CD14-positive monocyte (primary cell): ENCODE measurements around the gene FGD4. TPM values are rescaled to one million over a fixed set of nuclear protein-coding genes. Genes with fewer than 3 reads are reported as not detected.
A peak's percentile ranks its signal among the peaks of the same experiment; 100 is the strongest.

Experiments
- DNase-seq, 3 donors: peaks; one replicate each; pipeline ENCODE4 v3.0.0-alpha.2; 2011 to 2022
- H2AFZ ChIP-seq: 2 replicates; pipeline ENCODE4 v1.6.0; 2012; ENCODE audit warnings: mild to moderate bottlenecking, low read depth, low read length, inconsistent platforms; ENCODE audit not compliant: insufficient read depth, poor library complexity, severe bottlenecking
- H3K27ac ChIP-seq, 2 donors: 1 replicate in 1 of 2; 2 replicates in 1 of 2; pipeline ENCODE4 v1.5.1; 2012 to 2013; ENCODE audit warnings: low read length in 2 of 2, control low read depth in 1 of 2, inconsistent platforms in 1 of 2, low read depth in 1 of 2, mild to moderate bottlenecking in 1 of 2
- H3K27me3 ChIP-seq, 2 donors: one replicate each; pipeline versions ENCODE4 v1.6.0 to v1.6.1; 2011 to 2013; ENCODE audit warnings: low read length in 2 of 2; ENCODE audit not compliant: control insufficient read depth in 2 of 2, insufficient read depth in 2 of 2
- H3K36me3 ChIP-seq, 2 donors: replicated peaks in 1 of 2; 1 replicate in 1 of 2; 2 replicates in 1 of 2; pipeline versions ENCODE4 v1.5.1 to v1.6.1; 2012 to 2013; ENCODE audit warnings: low read length in 2 of 2, control low read depth in 1 of 2, inconsistent platforms in 1 of 2, mild to moderate bottlenecking in 1 of 2; ENCODE audit not compliant: insufficient read depth in 2 of 2, control insufficient read depth in 1 of 2
- H3K4me1 ChIP-seq, 2 donors: 1 replicate in 1 of 2; 2 replicates in 1 of 2; pipeline versions ENCODE4 v1.5.1 to v1.6.1; 2012 to 2013; ENCODE audit warnings: low read length in 2 of 2, control low read depth in 1 of 2, inconsistent platforms in 1 of 2, mild to moderate bottlenecking in 1 of 2, moderate library complexity in 1 of 2; ENCODE audit not compliant: insufficient read depth in 2 of 2, control insufficient read depth in 1 of 2
- H3K4me2 ChIP-seq: replicated peaks from 2 replicates; pipeline ENCODE3; 2012; ENCODE audit warnings: low read length, moderate library complexity, mild to moderate bottlenecking; ENCODE audit not compliant: poor library complexity, severe bottlenecking; ENCODE audit errors: extremely low read depth
- H3K4me3 ChIP-seq, 3 experiments: fragments of 200-600 bp in 1 of 3; sonication (generic) in 1 of 3; replicated peaks in 1 of 3; 1 replicate in 2 of 3; 2 replicates in 1 of 3; pipeline ENCODE4 v1.5.1; 2011 to 2013; ENCODE audit warnings: low read length in 3 of 3, mild to moderate bottlenecking in 3 of 3, control low read depth in 2 of 3, low read depth in 2 of 3, inconsistent platforms in 1 of 3, moderate library complexity in 1 of 3
- H3K79me2 ChIP-seq: 2 replicates; pipeline ENCODE4 v1.6.0; 2012; ENCODE audit warnings: mild to moderate bottlenecking, control low read depth, inconsistent platforms, low read length, moderate library complexity; ENCODE audit not compliant: insufficient read depth
- H3K9ac ChIP-seq: 2 replicates; pipeline ENCODE4 v1.6.0; 2017; ENCODE audit warnings: low read length, mild to moderate bottlenecking; ENCODE audit not compliant: insufficient read depth, poor library complexity, severe bottlenecking
- H3K9me3 ChIP-seq, 2 donors: replicated peaks in 1 of 2; 1 replicate in 1 of 2; 2 replicates in 1 of 2; pipeline versions ENCODE4 v1.5.1 to v1.6.1; 2012 to 2013; ENCODE audit warnings: low read length in 2 of 2, control low read depth in 1 of 2; ENCODE audit not compliant: control insufficient read depth in 1 of 2, insufficient read depth in 1 of 2
- H4K20me1 ChIP-seq: 2 replicates; pipeline ENCODE4 v1.6.0; 2012; ENCODE audit warnings: mild to moderate bottlenecking, low read length, control low read depth, moderate library complexity; ENCODE audit not compliant: insufficient read depth
- H3K27ac Mint-ChIP-seq, 7 donors: one replicate each; pipeline ENCODE4 v1.8.0; 2020; ENCODE audit warnings: mild to moderate bottlenecking in 7 of 7, mixed read lengths in 7 of 7, moderate library complexity in 6 of 7, inconsistent platforms in 2 of 7
- H3K27me3 Mint-ChIP-seq, 3 donors: one replicate each; pipeline ENCODE4 v1.8.0; 2021 to 2022; ENCODE audit warnings: low read depth in 3 of 3, mild to moderate bottlenecking in 3 of 3, mixed read lengths in 3 of 3, moderate library complexity in 3 of 3, inconsistent platforms in 1 of 3
- H3K36me3 Mint-ChIP-seq, 2 donors: one replicate each; pipeline ENCODE4 v1.8.0; 2020; ENCODE audit warnings: mixed read lengths in 2 of 2, inconsistent platforms in 1 of 2, mild to moderate bottlenecking in 1 of 2
- H3K4me1 Mint-ChIP-seq: one replicate; pipeline ENCODE4 v1.8.0; 2020; ENCODE audit warnings: mild to moderate bottlenecking, mixed read lengths
- H3K4me3 Mint-ChIP-seq, 2 donors: one replicate each; pipeline ENCODE4 v1.8.0; 2020; ENCODE audit warnings: mild to moderate bottlenecking in 2 of 2, mixed read lengths in 2 of 2, moderate library complexity in 1 of 2
- H3K9me3 Mint-ChIP-seq, 7 donors: one replicate each; pipeline ENCODE4 v1.8.0; 2020 to 2022; ENCODE audit warnings: mixed read lengths in 7 of 7, mild to moderate bottlenecking in 6 of 7, moderate library complexity in 6 of 7, inconsistent platforms in 2 of 7
- WGBS: methylation state at CpG from one replicate; pipeline ENCODE4 v1.1.5; 2013; ENCODE audit warnings: missing lambda C conversion rate; ENCODE audit not compliant: insufficient coverage; 5-methylcytosine and 5-hydroxymethylcytosine counted together
- intact Hi-C, 2 donors: fragments of 100-400 bp; cut with micrococcal nuclease; formaldehyde crosslinking; loops; one replicate each; pipeline versions ENCODE4 v1.15.0 to v1.15.1; 2023
- polyA plus RNA-seq, 3 donors: library from polyadenylated mRNA; depleted of rRNA in 1 of 3; unstranded in 2 of 3; stranded (reverse) in 1 of 3; fragments of 300-500 nt in 2 of 3; fragments of >200 nt in 1 of 3; fragmentation: Illumina TruSeq in 2 of 3; gene quantifications; 1 replicate in 2 of 3; 2 replicates in 1 of 3; pipeline ENCODE4 v1.2.3, GENCODE V29; 2012 to 2021
- TF ChIP-seq, protein P1 (sequence below): fragments of 200-600 bp; IDR thresholded peaks from one replicate; pipeline ENCODE4 v1.8.0; 2022; ENCODE audit warnings: antibody characterized with exemption, mild to moderate bottlenecking

Gene FGD4
- polyA plus RNA-seq, 3 donors = 5.3 to 34.4 (median 6.0) TPM

GRCh38 chr12:32454866-32455265, 55.5 kb downstream of the FGD4 start:
- H3K27ac Mint-ChIP-seq = no peak overlapping the region

GRCh38 chr12:32455607-32456071, 56.3 kb downstream of the FGD4 start:
- Histone ChIP-seq H3K9ac (no peak overlapping the region), H2AFZ (peak overlapping the region; percentile 41), H3K4me2 (peak overlapping the region; percentile 69), H3K36me3 (no peaks in the 10 kb centered on the region), H3K27me3 (no peaks in the 10 kb centered on the region), H3K4me1 (peaks cover 10 to 23% of the 10 kb centered on the region in 2 donors), H3K27ac (peak overlapping the region in 1 of 2 donors; percentile 65), H4K20me1 (no peaks in the 10 kb centered on the region), H3K4me3 (peak overlapping the region; percentile 44 to 72 (median 70)), H3K9me3 (no peaks in the 10 kb centered on the region), H3K79me2 (peaks cover 8% of the 10 kb centered on the region)
- Mint-ChIP-seq H3K27me3 (peaks cover 0 to 5% (median 0%) of the 10 kb centered on the region in 3 donors), H3K27ac (peak overlapping the region in 6 of 7 donors; percentile 40 to 61 (median 58)), H3K4me1 (peaks cover 19% of the 10 kb centered on the region), H3K36me3 (no peaks in the 10 kb centered on the region), H3K4me3 (peak overlapping the region; percentile 37 to 68), H3K9me3 (no peaks in the 10 kb centered on the region)
- peak; percentile 62 to 79 (median 65) for DNase-seq
- intact Hi-C loops = loop anchor here (10.0 kb wide), 1 partner anchor 219 kb away; the partner anchor contains the start of gene DNM1L (in 2 of the 2)
- no CpG with 5 or more reads among the region's 1 CpG for WGBS
- TF ChIP-seq, protein P1, sequence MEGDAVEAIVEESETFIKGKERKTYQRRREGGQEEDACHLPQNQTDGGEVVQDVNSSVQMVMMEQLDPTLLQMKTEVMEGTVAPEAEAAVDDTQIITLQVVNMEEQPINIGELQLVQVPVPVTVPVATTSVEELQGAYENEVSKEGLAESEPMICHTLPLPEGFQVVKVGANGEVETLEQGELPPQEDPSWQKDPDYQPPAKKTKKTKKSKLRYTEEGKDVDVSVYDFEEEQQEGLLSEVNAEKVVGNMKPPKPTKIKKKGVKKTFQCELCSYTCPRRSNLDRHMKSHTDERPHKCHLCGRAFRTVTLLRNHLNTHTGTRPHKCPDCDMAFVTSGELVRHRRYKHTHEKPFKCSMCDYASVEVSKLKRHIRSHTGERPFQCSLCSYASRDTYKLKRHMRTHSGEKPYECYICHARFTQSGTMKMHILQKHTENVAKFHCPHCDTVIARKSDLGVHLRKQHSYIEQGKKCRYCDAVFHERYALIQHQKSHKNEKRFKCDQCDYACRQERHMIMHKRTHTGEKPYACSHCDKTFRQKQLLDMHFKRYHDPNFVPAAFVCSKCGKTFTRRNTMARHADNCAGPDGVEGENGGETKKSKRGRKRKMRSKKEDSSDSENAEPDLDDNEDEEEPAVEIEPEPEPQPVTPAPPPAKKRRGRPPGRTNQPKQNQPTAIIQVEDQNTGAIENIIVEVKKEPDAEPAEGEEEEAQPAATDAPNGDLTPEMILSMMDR = peak; percentile 79

More at GRCh38 chr12:32454866-32455265, 55.5 kb downstream of the FGD4 start:
- no peaks in the 10 kb centered on the region for H3K9me3 ChIP-seq
- no peaks in the 10 kb centered on the region for H3K36me3 Mint-ChIP-seq
- no peak overlapping the region for H3K4me2 ChIP-seq
- intact Hi-C loops = loop anchor here (10.0 kb wide), 1 partner anchor 220 kb away; the partner anchor contains the start of gene DNM1L (in 2 of the 2)
- peaks cover 10 to 28% of the 10 kb centered on the region in 2 donors for H3K4me1 ChIP-seq
- WGBS = no CpG with 5 or more reads among the region's 1 CpG
- no peak overlapping the region for H3K4me3 Mint-ChIP-seq
- no peak overlapping the region for H2AFZ ChIP-seq
- peaks cover 8% of the 10 kb centered on the region for H3K79me2 ChIP-seq
- H3K4me3 ChIP-seq = no peak overlapping the region
- no peaks in the 10 kb centered on the region for H4K20me1 ChIP-seq
- DNase-seq = no peak
- no peaks in the 10 kb centered on the region for H3K9me3 Mint-ChIP-seq
- no peak overlapping the region for H3K27ac ChIP-seq
- H3K9ac ChIP-seq = no peak overlapping the region
- H3K27me3 ChIP-seq = no peaks in the 10 kb centered on the region
- peaks cover 0 to 5% (median 0%) of the 10 kb centered on the region in 3 donors for H3K27me3 Mint-ChIP-seq
- no peaks in the 10 kb centered on the region for H3K36me3 ChIP-seq
- peaks cover 21% of the 10 kb centered on the region for H3K4me1 Mint-ChIP-seq
- TF ChIP-seq, protein P1 = no peak
